ENCODE data around the gene CEP192. TPM values are rescaled to one million over a fixed set of nuclear protein-coding genes. Genes with fewer than 3 reads are reported as not detected.

The CEP192 gene
- total and polyA plus RNA-seq, 2 of the 13 experiments (the other 11 are each of a cell fraction or from before 2014, with no cell fraction given) = 15.3 to 24.7 TPM

DNA sequence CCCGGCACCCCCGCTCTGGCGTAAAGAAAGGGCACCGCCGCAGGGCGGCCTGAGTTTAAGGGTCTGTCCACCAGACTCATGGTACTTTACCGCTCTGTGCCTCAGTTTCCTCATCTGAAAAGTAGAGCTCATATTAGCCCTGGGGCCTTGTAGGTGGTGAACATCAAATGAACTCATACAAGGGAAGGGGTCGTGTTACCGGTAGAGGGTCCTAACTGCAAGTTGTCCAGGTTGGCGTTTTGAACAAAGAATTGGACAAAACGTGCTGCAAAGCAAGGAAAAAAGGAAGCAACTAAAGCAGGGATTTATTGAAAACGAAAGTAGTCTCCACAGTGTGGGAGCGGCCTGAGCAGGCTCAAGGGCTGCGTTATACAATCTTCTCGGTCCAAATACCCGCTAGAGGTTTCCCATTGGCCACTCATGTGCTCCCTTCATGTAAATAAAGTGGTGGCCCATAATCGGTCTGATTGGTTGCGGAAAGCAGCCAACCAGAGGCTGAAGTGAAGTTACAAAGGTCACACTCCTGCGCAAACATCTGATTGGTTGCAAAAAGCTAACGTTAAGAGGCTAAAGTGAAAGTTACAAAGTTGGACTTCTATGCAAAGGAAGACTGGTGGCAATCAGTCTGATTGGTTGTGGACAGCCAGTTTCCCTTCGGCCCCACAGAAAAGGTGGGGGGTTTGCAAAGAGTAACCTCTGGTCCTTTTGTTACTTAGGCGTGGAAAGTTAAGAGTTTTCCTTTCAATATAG lies 146.7 kb downstream of the CEP192 start (continued):
- TF ChIP-seq, protein P1, sequence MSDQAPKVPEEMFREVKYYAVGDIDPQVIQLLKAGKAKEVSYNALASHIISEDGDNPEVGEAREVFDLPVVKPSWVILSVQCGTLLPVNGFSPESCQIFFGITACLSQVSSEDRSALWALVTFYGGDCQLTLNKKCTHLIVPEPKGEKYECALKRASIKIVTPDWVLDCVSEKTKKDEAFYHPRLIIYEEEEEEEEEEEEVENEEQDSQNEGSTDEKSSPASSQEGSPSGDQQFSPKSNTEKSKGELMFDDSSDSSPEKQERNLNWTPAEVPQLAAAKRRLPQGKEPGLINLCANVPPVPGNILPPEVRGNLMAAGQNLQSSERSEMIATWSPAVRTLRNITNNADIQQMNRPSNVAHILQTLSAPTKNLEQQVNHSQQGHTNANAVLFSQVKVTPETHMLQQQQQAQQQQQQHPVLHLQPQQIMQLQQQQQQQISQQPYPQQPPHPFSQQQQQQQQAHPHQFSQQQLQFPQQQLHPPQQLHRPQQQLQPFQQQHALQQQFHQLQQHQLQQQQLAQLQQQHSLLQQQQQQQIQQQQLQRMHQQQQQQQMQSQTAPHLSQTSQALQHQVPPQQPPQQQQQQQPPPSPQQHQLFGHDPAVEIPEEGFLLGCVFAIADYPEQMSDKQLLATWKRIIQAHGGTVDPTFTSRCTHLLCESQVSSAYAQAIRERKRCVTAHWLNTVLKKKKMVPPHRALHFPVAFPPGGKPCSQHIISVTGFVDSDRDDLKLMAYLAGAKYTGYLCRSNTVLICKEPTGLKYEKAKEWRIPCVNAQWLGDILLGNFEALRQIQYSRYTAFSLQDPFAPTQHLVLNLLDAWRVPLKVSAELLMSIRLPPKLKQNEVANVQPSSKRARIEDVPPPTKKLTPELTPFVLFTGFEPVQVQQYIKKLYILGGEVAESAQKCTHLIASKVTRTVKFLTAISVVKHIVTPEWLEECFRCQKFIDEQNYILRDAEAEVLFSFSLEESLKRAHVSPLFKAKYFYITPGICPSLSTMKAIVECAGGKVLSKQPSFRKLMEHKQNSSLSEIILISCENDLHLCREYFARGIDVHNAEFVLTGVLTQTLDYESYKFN (CRISPR knock-in tag; conservative IDR thresholded peaks at IDR 0.05) = peak; percentile 48; the same call in 1 of the 2 replicates
- TF ChIP-seq ZNF569 (CRISPR knock-in tag; IDR thresholded peaks at IDR 0.05; ENCODE audit: borderline replicate concordance) (no peak), ARNT2 (CRISPR knock-in tag; IDR thresholded peaks at IDR 0.05; ENCODE audit: low read depth) (no peak), FOXM1 (CRISPR knock-in tag; IDR thresholded peaks at IDR 0.05) (no peak), HOXA5 (CRISPR knock-in tag; IDR thresholded peaks at IDR 0.05) (0 out of 2 replicates have a peak, but pooled peaks have one; percentile 13), NFYB (CRISPR knock-in tag; IDR thresholded peaks at IDR 0.05) (peak; percentile 90), KAT8 (CRISPR knock-in tag; IDR thresholded peaks at IDR 0.05) (0 out of 2 replicates have a peak, but pooled peaks have one; percentile 49), ZNF124 (CRISPR knock-in tag; IDR thresholded peaks at IDR 0.05) (0 out of 2 replicates have a peak, but pooled peaks have one; percentile 24), KLF13 (CRISPR knock-in tag; IDR thresholded peaks at IDR 0.05) (no peak), PITX1 (CRISPR knock-in tag; IDR thresholded peaks at IDR 0.05) (0 out of 2 replicates have a peak, but pooled peaks have one; percentile 9), NAIF1 (CRISPR knock-in tag; IDR thresholded peaks at IDR 0.05; ENCODE audit: borderline replicate concordance) (0 out of 2 replicates have a peak, but pooled peaks have one; percentile 38), TOPORS (CRISPR knock-in tag; IDR thresholded peaks at IDR 0.05) (0 out of 2 replicates have a peak, but pooled peaks have one; percentile 3), ZKSCAN8 (CRISPR knock-in tag; IDR thresholded peaks at IDR 0.05; ENCODE audit: borderline replicate concordance) (0 out of 2 replicates have a peak, but pooled peaks have one; percentile 8), RXRB (CRISPR knock-in tag; IDR thresholded peaks at IDR 0.05; ENCODE audit: borderline replicate concordance) (peak; percentile 9; the same call in 1 of the 2 replicates), MIXL1 (CRISPR knock-in tag; IDR thresholded peaks at IDR 0.05) (0 out of 2 replicates have a peak, but pooled peaks have one; percentile 8)
- TF ChIP-seq, protein P2, sequence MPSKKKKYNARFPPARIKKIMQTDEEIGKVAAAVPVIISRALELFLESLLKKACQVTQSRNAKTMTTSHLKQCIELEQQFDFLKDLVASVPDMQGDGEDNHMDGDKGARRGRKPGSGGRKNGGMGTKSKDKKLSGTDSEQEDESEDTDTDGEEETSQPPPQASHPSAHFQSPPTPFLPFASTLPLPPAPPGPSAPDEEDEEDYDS (CRISPR knock-in tag; IDR thresholded peaks at IDR 0.05) = peak; percentile 98
- TF ChIP-seq, protein P3, sequence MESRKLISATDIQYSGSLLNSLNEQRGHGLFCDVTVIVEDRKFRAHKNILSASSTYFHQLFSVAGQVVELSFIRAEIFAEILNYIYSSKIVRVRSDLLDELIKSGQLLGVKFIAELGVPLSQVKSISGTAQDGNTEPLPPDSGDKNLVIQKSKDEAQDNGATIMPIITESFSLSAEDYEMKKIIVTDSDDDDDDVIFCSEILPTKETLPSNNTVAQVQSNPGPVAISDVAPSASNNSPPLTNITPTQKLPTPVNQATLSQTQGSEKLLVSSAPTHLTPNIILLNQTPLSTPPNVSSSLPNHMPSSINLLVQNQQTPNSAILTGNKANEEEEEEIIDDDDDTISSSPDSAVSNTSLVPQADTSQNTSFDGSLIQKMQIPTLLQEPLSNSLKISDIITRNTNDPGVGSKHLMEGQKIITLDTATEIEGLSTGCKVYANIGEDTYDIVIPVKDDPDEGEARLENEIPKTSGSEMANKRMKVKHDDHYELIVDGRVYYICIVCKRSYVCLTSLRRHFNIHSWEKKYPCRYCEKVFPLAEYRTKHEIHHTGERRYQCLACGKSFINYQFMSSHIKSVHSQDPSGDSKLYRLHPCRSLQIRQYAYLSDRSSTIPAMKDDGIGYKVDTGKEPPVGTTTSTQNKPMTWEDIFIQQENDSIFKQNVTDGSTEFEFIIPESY (CRISPR knock-in tag; IDR thresholded peaks at IDR 0.05) = no peak
- TF ChIP-seq, protein P4, sequence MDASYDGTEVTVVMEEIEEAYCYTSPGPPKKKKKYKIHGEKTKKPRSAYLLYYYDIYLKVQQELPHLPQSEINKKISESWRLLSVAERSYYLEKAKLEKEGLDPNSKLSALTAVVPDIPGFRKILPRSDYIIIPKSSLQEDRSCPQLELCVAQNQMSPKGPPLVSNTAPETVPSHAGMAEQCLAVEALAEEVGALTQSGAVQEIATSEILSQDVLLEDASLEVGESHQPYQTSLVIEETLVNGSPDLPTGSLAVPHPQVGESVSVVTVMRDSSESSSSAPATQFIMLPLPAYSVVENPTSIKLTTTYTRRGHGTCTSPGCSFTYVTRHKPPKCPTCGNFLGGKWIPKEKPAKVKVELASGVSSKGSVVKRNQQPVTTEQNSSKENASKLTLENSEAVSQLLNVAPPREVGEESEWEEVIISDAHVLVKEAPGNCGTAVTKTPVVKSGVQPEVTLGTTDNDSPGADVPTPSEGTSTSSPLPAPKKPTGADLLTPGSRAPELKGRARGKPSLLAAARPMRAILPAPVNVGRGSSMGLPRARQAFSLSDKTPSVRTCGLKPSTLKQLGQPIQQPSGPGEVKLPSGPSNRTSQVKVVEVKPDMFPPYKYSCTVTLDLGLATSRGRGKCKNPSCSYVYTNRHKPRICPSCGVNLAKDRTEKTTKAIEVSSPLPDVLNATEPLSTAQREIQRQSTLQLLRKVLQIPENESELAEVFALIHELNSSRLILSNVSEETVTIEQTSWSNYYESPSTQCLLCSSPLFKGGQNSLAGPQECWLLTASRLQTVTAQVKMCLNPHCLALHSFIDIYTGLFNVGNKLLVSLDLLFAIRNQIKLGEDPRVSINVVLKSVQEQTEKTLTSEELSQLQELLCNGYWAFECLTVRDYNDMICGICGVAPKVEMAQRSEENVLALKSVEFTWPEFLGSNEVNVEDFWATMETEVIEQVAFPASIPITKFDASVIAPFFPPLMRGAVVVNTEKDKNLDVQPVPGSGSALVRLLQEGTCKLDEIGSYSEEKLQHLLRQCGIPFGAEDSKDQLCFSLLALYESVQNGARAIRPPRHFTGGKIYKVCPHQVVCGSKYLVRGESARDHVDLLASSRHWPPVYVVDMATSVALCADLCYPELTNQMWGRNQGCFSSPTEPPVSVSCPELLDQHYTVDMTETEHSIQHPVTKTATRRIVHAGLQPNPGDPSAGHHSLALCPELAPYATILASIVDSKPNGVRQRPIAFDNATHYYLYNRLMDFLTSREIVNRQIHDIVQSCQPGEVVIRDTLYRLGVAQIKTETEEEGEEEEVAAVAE (CRISPR knock-in tag; IDR thresholded peaks at IDR 0.05; ENCODE audit: borderline replicate concordance) = peak; percentile 84; the same call in 1 of the 2 replicates

Measured in HepG2 (cell line).